NCI-H1436 (cell line): ENCODE measurements around the gene DEFB128.
"Not testable (repeated sequence)": the region's sequence is repeated elsewhere in the genome, so short reads cannot be mapped to it uniquely, and the experiment has no call there.

ENCODE experiments used
- DNase-seq: peaks from one replicate; lab custom pipeline; 2025; lab: John Stamatoyannopoulos, UW

The DEFB128 gene

DNA sequence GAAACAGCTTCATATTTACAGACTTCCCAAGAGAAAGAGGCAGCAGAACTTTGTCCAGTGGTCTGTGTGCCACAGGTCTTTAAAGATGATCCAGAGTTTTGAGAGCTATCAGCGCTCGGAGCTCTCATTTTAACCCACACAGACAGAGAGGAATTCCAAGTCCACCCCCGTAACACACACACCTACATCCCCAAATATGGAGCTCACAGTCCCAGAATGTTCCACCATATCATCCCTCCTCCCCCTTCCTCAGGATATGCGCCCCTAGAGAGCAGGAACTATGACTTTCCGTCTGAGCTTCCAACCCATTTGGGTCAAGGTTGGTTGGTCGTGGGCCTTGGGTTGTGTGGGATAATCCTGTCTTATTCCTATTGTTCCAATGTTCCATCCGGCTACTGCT lies at the start of gene DEFB128:
Gene DEFB128, minus strand, starts transcription at position 101 of the 400 bp plus-strand sequence. Its CDS starts 88 bp downstream, at position 13.
- no peak for DNase-seq

DNA sequence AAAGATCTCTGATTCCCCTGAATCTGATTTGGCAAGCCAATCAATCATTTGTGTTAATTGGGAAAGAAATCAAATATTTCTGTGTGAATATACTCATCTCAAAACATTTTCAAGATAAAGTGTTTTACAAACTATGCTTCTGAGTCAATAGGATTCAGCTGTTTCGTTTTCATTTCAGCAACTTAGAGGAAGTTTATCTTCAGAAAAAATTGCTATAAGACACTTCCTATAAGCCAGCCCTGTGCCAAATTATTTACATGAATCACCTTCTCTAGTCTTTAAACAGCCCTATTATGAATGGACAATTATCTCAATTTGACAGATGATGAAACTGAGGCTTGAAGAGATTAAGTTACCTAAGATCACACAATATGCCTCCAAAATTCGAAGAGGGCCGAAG lies 48.4 kb upstream of the DEFB128 start:
- no peak for DNase-seq

DNA sequence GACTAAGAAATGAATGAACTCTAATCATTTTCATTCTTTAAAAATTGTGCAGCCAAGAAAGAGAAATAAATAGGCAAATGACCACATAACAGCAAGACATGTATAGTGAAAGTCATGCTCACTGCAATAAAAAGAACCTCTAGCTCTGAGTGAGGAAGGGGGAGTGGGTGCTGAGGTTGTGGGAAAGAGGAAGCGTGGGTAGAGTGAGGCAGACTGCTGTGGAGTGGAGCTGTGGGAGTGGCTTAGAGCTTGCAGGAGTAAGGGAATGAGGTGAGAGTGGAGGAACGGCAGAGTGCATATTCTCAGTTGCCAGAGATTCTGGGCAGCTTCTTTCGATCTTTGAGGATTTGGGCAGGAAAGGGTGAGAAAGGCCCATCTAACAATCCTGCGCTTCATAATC lies 48.0 kb upstream of the DEFB128 start:
- no peak for DNase-seq

DNA sequence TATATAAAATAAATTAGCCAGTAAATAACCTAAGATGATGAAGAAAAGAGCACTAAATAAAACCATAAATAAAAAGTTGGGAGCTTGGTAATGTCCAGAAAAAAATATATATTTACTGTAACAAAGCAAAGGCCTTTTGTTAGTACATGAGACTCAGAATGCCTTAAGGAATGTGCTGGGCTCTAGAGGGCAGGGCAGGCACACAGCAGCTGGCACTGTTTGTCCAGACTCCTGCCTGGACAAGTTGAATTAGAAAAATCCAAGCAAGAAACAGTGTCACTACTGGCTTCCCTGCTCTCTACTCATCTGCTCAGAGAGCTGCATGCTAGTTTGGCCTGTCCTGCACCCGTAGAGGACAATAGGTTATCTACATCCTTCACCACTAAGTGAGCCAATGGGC lies 46.4 kb upstream of the DEFB128 start:
- no peak for DNase-seq

DNA sequence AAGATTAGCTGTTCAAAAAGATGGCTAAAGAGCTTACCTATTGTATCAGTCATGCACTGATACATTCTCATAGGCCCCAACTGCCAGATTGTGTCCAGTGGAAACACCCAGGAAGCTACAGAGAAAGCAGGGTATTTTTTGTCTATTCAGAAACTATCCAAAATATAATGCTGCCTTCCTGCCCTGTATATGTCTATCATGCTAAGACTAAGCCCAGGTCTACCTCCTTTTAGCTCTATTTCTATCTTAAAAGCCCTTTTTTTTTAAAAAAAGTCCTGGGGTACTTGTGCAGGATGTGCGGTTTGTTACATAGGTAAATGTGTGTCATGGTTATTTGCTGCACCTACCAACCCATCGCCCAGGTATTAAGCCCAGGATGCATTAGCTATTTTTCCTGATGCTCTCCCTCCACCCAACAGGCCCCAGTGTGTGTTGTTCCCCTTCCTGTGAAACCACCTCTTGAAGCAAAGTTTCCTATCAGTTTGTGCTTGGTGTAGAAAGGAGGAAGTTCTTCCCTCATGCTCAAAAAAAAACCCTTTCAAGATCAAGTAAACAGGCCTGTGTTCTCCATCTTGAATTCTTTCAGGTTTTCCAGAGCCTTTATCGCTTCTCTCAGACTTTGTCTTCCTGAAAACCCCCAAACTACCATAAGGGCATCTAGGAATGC lies 38.1 kb upstream of the DEFB128 start:
- no peak for DNase-seq

DNA sequence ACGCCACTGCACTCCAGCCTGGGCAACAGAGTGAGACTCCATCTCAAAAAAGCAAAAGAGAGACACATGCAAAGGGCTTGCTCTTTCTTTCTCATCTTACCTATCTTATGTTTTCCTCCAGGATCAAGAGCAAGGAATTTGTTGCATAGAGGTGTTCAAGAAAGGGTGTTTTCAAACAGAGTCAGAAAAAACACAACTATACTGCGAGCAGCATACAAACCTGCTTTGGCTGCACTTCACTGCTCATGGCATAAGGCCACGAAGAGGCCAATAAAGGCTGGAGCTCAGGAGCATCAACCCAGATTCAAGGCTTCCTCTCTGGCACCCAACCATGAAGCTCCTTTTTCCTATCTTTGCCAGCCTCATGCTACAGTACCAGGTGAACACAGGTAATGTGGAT lies 37.4 kb upstream of the DEFB128 start, which contains the start of gene DEFB129:
Gene DEFB129, plus strand, starts transcription at position 301 of the 400 bp plus-strand sequence. Its CDS starts 31 bp downstream, at position 332.
- DNase-seq, result no peak

DNA sequence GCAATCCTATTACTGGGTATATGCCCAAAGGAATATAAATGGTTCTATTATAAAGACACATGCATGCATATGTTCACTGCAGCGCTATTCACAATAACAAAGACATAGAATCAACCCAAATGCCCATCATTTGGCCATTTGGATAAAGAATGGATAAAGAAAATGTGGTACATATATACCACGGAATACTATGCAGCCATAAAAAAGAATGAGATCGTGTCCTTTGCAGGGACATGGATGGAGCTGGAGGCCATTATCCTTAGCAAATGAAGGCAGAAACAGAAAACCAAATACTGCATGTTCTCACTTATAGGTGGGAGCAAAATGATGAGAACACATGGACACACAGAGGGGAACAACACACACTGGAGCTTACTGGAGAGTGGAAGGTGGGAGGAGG lies 36.4 kb upstream of the DEFB128 start:
- DNase-seq, result not testable (repeated sequence)

DNA sequence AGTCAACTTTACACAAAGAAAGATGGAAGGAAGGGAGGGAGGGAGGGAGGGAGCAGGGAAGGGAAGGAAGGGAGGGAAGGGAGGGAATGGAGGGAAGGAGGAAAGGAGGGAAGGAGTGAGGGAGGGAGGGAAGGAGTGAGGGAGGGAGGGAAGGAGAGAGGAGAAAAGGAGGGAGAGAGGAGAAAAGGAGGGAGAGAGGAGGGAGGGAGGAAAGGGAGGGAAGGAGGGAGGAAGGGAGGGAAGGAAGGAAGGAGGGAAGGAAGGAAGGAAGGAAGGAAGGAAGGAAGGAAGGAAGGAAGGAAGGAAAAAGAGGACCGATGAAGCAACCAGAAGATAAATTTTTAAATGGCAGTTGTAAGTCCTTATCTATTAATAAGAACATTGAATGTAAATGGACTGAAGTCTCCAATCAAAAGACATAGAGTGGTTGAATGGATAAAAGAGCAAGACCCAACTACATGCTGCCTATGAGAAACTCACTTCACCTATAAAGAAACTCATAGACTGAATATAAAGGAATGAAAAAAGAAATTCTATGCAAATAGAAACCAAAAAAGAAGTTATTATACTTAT lies 31.8 kb upstream of the DEFB128 start:
- DNase-seq, result no peak

DNA sequence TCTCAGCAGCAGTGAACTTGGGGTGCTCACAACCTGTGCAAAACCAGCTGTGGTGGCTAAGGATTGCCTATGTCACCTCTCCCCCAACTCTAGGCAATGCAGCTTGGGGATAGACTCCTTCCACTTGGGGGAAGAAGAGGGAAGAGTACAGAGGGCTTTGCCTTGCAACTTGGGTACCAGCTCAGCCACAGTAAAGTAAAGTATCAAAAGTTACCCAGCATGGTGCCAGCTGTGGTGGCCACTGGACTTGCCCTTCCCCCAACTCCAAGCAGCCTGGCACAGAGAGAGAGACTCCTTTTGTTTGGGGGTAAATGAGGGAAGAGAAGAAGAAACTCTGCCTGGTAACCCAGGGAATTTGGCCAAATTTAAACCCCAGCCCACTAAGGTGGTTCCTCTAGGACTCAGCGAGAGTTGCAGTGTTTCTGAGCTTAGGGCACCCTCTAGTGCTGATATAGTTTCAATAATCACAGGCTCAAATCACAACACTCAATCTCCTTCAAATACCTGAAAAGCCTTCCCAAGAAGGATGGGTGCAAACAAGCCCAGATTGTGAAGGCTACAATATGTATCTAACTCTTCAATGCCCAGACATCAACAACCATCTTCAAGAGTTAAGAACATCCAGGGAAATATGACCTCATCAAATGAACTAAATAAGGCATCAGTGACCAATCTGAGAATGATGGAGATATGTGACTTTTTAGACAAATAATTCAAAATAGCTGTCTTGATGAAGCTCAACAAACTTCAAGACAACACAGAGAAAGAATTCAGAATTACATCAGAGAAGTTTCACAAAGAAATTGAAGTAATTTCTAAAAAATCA lies 30.0 kb upstream of the DEFB128 start:
- peak; percentile 4 for DNase-seq

DNA sequence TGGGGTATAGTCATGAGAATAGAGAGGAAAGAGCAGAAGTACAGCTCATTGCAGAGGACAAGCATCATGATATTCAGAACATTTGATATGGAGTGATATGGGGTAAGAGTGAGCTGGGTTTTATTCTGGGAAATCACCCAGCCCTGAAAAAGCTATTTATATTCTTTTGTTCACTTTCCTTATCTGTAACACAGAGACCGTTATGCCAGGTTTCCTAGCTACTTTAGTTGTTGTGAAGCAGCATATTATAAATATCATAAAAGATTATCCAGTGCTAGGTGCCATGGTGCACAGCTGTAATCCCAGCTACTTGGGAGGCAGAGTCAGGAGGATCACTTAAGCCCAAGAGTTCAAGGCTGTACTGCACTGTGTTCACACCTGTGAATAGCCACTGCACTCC lies 27.8 kb upstream of the DEFB128 start:
- DNase-seq, result no peak

DNA sequence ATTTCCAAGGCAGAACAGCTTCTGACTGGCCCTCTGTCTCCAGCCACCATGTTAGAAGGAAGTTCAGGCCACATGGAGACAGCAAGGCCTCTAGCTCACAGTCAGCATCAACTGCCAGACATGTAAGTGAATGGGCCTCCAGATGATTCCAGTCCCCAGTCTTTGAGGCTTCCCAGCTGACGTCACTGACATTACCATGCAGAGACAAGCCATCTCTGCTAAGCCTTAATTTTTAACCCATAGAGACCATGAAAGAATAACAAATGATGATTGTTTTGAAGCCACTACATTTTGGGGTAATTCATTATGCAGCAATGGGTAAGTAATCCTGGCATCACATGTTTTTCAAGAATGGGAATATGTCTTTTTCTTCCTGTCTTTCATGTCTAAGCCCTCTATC lies 26.3 kb upstream of the DEFB128 start:
- DNase-seq, result no peak

DNA sequence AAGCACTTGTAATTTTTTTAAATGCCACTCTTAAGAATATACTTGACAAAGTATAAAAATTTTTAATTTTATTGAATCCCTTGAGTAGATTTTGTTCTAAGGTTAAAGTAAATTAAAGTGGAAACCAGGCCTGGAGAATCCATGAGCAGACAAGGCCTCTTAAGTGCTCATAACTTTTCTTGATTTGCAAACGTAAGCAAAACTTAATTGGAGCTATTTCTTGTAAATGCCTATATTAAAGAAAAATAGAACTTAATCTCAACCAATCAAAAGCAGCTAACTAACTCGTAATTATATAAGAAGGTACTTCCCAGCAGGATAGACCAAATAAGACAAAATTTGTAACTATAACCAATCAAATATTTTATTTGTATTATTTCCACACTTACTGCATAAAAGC lies 24.9 kb upstream of the DEFB128 start:
- no peak for DNase-seq

DNA sequence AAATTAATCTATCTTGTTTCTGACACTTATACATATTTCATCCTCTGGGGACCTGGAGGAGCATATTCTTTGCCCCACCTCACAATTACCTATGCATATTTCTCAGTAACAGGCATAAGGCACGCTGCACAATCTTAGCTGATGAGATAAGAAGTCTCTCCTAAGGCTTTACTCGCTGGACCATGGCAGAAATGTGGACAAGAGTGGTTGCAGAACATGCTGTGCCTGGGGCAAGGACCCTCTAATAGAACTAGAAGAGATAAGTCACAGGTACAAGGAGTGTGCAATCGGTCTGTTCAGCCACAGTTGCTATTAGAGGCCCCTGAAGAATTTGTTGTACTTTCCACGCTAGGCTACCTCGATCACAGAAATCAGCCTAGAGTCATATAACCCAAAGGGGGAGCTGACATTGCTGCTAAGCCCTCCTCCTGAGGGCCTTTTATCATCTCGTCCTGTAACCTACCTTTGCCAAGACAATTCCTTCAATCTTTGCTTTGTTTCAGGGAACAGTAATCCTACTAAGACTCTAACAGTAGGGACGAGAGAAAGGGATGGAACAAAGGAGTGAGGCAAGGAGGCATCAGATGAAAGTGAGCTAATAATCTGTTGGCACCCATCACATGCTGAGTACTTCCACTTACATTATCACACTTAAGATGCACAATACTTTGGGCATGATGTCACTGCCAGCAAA lies 21.4 kb upstream of the DEFB128 start:
- no peak for DNase-seq

DNA sequence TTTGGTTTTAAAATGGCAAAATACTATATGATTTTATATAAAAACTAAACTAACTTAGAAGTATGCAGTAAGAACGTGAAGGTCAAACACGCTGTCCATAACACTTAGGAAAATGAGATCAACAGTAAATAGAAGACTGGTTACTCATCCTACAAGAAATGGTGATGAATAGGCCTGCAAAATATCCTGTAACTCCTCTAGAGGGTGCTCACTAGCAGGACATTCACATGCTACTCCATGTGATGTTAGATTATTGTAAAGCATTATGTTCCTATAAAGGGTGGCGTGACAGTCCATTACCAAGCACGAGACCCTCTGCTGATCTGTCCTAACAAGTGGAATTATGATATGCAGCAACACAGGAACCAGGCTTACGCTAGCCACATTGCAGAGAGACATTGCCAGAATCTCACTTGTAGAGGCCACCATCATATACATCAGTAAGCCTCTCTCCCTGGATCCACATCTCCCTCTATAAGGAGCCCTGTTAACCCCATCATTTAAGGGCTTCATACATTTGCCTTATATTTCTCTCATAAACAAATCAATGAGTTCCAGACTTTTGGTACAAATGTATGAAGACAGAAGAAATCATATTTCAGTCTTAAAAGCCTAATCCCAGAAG lies 19.5 kb upstream of the DEFB128 start:
- DNase-seq, result peak; percentile 35

DNA sequence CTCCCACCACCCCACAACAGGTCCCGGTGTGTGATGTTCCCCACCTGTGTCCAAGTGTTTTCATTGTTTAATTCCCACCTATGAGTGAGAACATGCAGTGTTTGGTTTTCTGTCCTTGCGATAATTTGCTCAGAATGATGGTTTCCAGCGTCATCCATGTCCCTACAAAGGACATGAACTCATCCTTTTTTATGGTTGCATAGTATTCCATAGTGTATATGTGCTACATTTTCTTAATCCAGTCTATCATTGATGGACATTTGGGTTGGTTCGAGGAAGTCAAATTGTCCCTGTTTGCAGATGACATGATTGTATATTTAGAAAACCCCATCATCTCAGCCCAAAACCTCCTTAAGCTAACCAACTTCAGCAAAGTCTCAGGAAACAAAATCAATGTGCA lies 14.1 kb upstream of the DEFB128 start:
- not testable (repeated sequence) for DNase-seq

DNA sequence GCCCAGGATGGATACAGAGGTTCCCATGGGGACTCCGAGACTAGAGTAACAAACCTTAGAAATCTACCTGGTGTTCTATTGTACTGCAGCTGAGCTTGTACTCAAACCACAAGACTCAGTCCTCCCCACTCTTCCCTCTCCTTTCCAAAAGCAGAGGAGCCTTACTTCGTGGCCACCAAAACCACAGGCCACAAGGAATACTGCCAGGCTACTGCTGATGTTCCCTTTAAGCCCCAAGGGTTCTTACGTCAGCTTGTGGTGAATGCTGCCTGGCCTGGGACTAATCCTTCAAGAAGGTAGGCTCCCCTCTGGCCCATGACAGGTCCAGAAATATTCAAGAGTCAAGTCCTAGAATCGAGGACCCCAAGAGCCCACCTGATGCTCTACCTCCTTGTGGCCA lies 10.5 kb upstream of the DEFB128 start:
- DNase-seq, result no peak

DNA sequence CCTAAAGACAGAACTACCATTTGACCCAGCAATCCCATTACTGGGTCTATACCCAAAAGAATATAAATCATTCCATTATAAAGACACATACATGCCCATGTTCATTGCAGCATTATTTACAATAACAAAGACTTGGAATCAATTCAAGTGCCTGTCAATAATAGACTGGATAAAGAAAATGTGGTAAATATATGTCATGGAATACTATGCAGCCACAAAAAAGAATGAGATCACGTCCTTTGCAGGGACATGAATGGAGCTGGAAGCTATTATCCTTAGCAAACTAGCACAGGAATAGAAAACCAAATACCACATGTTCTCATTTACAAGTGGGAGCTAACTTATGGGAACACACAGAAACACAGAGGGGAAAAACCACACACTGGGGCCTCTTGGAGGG lies 8.7 kb upstream of the DEFB128 start:
- DNase-seq, result no peak

DNA sequence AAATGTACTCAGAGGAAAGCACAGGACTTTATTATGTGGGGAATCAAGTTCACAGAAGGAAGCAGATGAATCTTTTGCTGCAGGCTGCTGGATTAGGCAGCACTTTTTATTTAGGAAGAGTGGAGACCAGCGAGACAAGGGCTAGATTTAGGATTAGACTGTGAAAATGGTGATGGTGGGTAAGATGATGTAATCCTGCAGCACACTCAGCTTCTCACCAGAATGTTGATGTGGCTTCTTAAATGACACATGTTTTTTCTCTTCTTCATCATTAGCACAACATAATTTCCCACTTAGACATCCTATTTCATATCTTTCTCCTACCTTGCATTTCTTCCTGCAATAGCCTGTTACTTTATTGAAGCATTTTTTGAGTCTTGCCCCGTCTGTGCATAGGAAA lies 1.8 kb downstream of the DEFB128 start:
- DNase-seq, result no peak

DNA sequence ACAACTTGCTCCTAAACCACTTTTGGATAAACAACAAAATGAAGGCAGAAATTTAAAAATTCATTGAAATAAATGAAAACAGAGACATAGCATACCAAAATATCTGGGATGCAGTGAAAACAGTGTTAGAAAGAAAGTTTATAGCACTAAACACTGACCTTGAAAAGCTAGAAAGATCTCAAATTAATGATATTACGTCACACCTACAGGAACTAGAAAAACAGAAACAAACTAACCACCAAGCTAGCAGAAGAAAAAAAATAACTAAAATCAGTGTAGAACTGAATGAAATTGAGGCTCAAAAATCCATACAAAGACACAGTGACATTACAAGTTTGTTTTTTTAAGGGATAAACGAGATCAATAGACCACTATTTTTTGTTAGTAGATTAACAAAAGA lies 5.2 kb downstream of the DEFB128 start:
- no peak for DNase-seq

DNA sequence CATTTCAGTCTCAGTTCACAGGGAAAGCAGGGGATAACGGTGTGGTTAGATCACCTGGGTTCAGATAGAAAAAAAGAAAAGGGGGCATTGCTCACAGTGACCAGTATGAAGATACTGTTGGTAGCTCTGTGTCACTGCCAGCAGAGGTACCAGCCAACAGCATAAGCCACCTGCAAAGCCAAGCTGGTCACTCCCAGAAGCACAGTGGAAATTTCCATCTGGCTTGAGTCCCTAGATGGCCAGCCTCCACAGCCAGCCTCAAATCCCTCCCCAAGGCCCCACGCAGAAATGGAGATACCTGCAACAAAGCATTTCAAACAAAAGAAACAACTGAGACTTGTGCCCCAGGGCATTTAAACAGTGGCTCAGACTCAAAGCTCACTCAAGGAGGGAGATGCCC lies 20.6 kb downstream of the DEFB128 start:
- no peak for DNase-seq

DNA sequence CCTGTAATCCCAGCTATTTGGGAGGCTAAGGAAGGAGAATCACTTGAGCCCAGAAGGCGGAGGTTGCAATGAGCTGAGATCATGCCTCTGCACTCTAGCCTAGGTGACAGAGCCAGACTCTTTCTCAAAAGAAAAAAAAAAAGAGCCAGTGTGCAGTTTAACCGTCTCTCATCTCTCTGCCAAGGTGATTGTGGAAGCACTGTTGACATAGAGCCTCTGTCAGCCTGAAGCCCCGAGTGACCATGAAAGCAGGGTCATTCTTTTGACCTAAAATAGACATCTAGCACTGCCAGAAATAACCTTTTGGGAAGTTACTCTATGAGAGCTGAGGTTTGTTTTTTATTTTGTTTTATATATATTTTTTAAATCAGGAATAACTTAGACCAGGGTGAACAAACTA lies 24.9 kb downstream of the DEFB128 start:
- DNase-seq, result no peak

DNA sequence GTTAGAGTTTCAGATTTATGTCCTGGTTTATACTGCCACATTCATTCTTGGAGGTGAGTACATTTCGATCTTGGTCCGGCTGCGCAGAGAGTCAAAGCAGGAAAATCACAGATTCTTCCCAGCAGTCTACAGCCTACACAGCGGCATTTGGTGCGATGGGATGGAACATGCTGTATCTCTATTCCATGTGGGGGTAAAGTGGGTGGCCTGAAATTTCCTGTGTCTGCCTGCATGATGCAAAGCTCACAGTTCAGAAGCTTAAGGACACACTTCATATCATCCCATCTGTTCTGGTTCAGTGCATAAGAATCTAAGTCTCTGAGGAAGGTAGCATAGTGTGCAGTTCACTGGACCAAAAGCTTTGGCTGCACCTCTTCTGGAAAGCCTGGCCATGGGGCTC lies 32.4 kb downstream of the DEFB128 start, which contains the start of gene DEFB127:
Gene DEFB127, plus strand, starts transcription at position 301 of the 400 bp plus-strand sequence. Its CDS starts 91 bp downstream, at position 392.
- no peak for DNase-seq
